ENCODE results near the gene VWA8. TPM values are rescaled to one million over a fixed set of nuclear protein-coding genes. Genes with fewer than 3 reads are reported as not detected.

VWA8 gene
- total and polyA plus RNA-seq, 2 of the 8 experiments (the other 6 are each of a cell fraction or from before 2014, with no cell fraction given): 5.9 to 19.6 TPM

DNA sequence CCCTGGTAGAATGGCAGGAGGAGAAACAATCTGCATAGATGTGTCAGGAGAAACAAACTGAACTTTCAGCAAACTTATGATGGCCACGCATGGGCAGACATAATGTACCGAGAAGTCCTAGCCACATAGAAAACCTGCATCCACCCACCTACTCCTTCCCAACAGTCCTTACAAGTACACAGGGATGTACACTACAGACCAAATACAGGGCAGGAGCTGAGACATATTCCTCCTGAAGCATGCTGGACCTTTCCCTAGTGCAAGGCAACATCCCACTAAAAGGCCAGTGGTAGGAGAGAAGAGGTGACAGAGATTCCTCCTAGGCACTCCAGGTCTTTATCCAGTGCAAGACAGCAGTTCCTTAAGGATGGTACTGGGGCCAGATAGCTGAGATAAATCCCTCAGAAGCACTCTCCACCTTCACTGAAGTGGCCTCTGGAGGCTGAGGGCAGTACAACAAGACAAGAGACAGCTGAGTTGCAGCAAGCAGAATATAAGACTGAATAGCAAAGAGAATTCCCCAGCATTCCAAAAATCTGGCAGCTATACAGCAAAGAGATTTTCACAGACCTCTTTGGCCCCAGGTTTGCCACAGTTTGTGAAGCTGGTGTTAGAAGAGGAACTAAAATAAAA lies 18.3 kb downstream of the VWA8 start:
- H2BK5ac ChIP-seq (ENCODE audit: low read depth, low read length): no peak overlapping the region
- peaks cover 0 to 3% (median 2%) of the 10 kb centered on the region in 4 experiments; a peak in 1 of 7 replicates for H3K4me1 ChIP-seq (replicated peaks in 1 of 4; ENCODE audit: control insufficient read depth in 3 of 4, insufficient read depth in 4 of 4, low read length in 3 of 4)
- TF ChIP-seq RAD21 (IDR thresholded peaks at IDR 0.05 in 1 of 2, conservative IDR thresholded peaks at IDR 0.05 in 1 of 2; ENCODE audit: low read depth in 2 of 2, low read length in 2 of 2) (peak; percentile 49 to 64), CTBP2 (IDR thresholded peaks at IDR 0.05; ENCODE audit: borderline replicate concordance, insufficient read depth, insufficient read length, low read length) (no peak), RBBP5 (IDR thresholded peaks at IDR 0.05; ENCODE audit: borderline replicate concordance, low read depth, low read length) (no peak), POU5F1 (IDR thresholded peaks at IDR 0.05; ENCODE audit: low read depth, low read length) (no peak), POLR2AphosphoS5 (IDR thresholded peaks at IDR 0.05; ENCODE audit: low read depth, low read length) (no peak), SP2 (IDR thresholded peaks at IDR 0.05; ENCODE audit: low read length) (no peak), YY1 (IDR thresholded peaks at IDR 0.05; ENCODE audit: low read depth, low read length) (no peak)
- TF ChIP-seq, protein P1, sequence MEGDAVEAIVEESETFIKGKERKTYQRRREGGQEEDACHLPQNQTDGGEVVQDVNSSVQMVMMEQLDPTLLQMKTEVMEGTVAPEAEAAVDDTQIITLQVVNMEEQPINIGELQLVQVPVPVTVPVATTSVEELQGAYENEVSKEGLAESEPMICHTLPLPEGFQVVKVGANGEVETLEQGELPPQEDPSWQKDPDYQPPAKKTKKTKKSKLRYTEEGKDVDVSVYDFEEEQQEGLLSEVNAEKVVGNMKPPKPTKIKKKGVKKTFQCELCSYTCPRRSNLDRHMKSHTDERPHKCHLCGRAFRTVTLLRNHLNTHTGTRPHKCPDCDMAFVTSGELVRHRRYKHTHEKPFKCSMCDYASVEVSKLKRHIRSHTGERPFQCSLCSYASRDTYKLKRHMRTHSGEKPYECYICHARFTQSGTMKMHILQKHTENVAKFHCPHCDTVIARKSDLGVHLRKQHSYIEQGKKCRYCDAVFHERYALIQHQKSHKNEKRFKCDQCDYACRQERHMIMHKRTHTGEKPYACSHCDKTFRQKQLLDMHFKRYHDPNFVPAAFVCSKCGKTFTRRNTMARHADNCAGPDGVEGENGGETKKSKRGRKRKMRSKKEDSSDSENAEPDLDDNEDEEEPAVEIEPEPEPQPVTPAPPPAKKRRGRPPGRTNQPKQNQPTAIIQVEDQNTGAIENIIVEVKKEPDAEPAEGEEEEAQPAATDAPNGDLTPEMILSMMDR (IDR thresholded peaks at IDR 0.05; ENCODE audit: control extremely low read depth in 1 of 3, insufficient read depth in 1 of 3, low read depth in 1 of 3, low read length in 3 of 3): peak; percentile 12 to 64 (median 37); a peak in 3 of 4 replicates
- no peak overlapping the region for H3K9ac ChIP-seq (replicated peaks in 1 of 4; ENCODE audit: extremely low read depth in 1 of 4, low read depth in 3 of 4, low read length in 3 of 4)
- DNase-seq (ENCODE audit: low read depth in 1 of 2, low spot score in 2 of 2) (no peak), FAIRE-seq (peak; percentile 70)
- no peaks in the 10 kb centered on the region for H3K23me2 ChIP-seq (ENCODE audit: low read depth, low read length)
- H3K14ac ChIP-seq (ENCODE audit: insufficient read length): no peak overlapping the region
- ChIA-PET POLR2A (ENCODE audit: partially characterized antibody) (interaction anchor here (0.7 kb wide), 1 partner anchor 9 kb away, joined by 3 read pairs; no protein-coding TSS in a partner anchor), CTCF (ENCODE audit: partially characterized antibody) (interaction anchor here (0.6 to 1.7 kb wide), 16 partner anchors 9 to 276 kb away, joined by 3 to 15 read pairs (median 4); no protein-coding TSS in a partner anchor)
- H3K79me1 ChIP-seq (ENCODE audit: low read depth, low read length): no peaks in the 10 kb centered on the region; the same call in 1 of the 2 replicates
- no peak overlapping the region for H2BK20ac ChIP-seq (ENCODE audit: low read length)
- H3K79me2 ChIP-seq (ENCODE audit: control insufficient read depth in 1 of 2, insufficient read depth in 2 of 2, low read length in 2 of 2): peaks cover 0 to 12% of the 10 kb centered on the region in 2 experiments; a peak in 2 of 4 replicates
- H3K4ac ChIP-seq (replicated peaks; ENCODE audit: insufficient read length, low read depth, low read length): no peak overlapping the region
- no peaks in the 10 kb centered on the region for H3K9me3 ChIP-seq (ENCODE audit: insufficient read depth in 2 of 2, low read depth in 1 of 2, low read length in 1 of 2)
- no peak overlapping the region for H2AK5ac ChIP-seq (ENCODE audit: low read depth, low read length)
- no peak overlapping the region for H3K23ac ChIP-seq (ENCODE audit: insufficient read length)
- H3K4me3 ChIP-seq (ENCODE audit: extremely low read depth in 1 of 4, insufficient read depth in 2 of 4, low read depth in 3 of 4, low read length in 4 of 4): no peak overlapping the region
- H4K8ac ChIP-seq (ENCODE audit: extremely low read depth, insufficient read depth, low read length): no peak overlapping the region
- 85% methylated on average over 2 of the region's 2 CpGs; no CpG with 5 or more reads in 1 of the 2 experiments for WGBS, 2 experiments (ENCODE audit: extremely low coverage in 1 of 2, insufficient coverage in 1 of 2, insufficient read length in 1 of 2, insufficient replicate concordance in 2 of 2, low coverage in 1 of 2, low lambda C conversion rate in 2 of 2, missing lambda C conversion rate in 1 of 2)
- no peaks in the 10 kb centered on the region for H3K27me3 ChIP-seq (replicated peaks in 1 of 4; ENCODE audit: control insufficient read depth in 3 of 4, extremely low read depth in 1 of 4, insufficient read depth in 3 of 4, low read length in 3 of 4)
- no peak overlapping the region for H2BK12ac ChIP-seq (ENCODE audit: low read depth, low read length)
- no peak overlapping the region for H3K18ac ChIP-seq (ENCODE audit: extremely low read depth, low read length)
- H4K5ac ChIP-seq (ENCODE audit: insufficient read length, low read depth, low read length): no peak overlapping the region
- no peak overlapping the region for H2BK15ac ChIP-seq (ENCODE audit: low read length)
- no peak overlapping the region for H2AFZ ChIP-seq (ENCODE audit: low read length)
- peaks cover 0 to 1% of the 10 kb centered on the region in 2 experiments for H4K20me1 ChIP-seq (replicated peaks in 1 of 2; ENCODE audit: control insufficient read depth in 1 of 2, insufficient read depth in 2 of 2, low read length in 2 of 2)
- no peaks in the 10 kb centered on the region for H3K36me3 ChIP-seq (ENCODE audit: control insufficient read depth in 2 of 4, insufficient read depth in 4 of 4, low read length in 3 of 4)
- no peak overlapping the region for H2BK120ac ChIP-seq (replicated peaks; ENCODE audit: low read depth, low read length)
- no peak overlapping the region for H3K56ac ChIP-seq (replicated peaks; ENCODE audit: insufficient read length, low read depth, low read length)
- no peak overlapping the region for H4K91ac ChIP-seq (replicated peaks; ENCODE audit: insufficient read length, low read length)
- no peak overlapping the region for H3K4me2 ChIP-seq (ENCODE audit: insufficient read depth in 1 of 2, low read depth in 2 of 2, low read length in 2 of 2)
- no peak overlapping the region for H3K27ac ChIP-seq (ENCODE audit: low read depth, low read length)
